Measurements from ENCODE around the gene PRAF2.

PRAF2 gene, protein sequence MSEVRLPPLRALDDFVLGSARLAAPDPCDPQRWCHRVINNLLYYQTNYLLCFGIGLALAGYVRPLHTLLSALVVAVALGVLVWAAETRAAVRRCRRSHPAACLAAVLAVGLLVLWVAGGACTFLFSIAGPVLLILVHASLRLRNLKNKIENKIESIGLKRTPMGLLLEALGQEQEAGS

DNA sequence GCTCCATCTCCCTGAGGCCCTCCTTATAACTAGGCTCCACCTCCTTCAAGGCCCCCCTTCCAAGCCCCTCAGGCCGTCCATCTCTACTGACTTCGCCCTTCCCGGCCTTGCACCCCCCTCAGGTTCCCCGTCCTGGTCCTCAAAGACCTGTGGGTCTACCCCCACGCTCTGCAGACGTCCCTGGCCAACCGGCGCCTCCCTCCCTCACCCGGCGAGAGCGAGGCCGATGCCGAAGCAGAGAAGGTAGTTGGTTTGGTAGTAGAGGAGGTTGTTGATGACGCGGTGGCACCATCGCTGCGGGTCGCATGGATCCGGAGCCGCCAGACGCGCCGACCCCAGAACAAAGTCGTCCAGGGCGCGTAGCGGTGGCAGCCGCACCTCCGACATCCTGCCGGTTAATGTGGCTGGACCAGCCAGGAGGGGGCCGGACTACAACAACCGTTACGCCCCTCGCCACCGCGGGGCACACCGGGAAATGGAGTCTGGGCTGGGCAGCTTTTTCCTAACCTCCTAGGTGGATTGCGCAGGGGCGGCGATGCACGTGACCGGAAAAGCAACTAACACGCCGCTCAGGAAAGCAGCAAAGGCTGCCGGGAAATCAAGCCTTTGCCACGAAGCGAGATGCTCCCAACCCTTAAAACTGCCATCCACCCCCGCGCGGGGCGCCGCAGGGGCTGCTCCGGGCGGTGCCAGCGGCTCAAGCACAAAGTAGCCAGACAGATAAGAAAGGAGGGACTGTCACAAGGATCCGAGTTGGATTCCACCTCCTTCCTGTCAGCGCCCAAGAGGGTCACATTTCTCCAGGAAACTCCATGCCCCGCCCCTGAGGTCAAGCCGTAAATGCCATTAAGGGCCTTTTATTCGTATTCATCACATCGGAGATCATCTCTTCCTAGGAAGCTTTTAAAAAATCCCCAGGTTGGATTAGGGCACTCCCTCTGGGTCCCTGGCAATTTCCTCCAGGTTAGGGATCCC is at the start of gene PRAF2:
Gene PRAF2, minus strand, starts transcription at position 402 of the 975 bp plus-strand sequence. Its CDS starts 15 bp downstream, at position 387.
- DNase-seq = peak; percentile 93

DNA sequence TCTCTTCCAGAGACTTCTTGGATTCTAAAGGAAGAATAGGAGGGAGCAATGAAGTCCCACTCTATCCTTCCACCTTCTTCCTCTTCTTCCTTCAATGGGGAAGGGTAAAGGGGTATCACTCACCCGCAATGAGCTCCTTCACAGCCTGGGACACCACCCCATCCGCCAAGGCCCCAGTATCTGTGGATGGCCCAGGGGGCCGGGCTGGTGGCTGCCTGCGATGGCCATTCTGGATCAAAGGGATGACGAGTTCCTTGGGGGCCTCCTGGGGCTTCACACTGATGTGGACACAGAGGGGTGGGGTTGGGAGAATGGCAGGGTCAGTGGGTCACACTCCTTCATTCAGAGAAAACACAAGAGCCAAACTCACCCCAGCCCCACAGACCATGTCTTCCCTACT is 48.7 kb upstream of the PRAF2 start:
- DNase-seq = no peak

DNA sequence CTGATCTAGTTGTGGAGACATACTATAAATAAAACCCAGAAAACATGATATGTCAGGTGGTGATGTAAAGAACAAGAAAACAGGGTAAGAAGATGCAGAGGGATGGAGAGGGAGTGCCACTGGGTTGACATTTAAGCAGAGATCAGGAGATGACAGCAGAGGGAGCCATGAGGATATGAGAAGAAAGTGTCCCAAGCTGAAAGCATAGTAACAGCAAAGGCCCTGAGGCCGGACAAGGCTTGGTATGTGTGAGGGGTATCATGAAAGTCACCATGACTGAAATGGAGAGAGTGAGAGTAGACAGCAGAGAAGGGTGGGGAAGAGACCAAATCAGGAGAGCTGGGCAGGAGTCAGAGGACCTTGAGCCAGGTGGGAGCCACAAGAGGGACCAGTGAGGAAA is 46.3 kb upstream of the PRAF2 start:
- DNase-seq = no peak

DNA sequence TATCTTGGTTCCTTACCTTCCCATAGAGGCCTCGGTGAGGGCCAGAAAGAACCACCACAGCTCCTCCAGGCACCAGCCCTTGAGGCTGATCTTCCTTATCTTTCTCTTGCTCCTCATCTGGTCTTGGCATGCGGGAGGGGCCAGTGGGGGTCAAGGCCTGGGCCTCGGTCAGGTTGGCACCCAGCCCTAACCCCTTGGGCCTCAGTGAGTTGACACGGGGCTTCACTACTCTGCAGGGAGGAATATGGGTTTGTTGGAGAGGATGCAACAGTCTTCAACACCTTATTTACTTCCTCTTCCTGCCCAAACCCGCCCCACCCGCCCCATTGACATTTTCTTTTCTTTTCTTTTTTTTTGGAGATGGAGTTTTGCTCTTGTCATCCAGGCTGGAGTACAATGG is 43.8 kb upstream of the PRAF2 start:
- DNase-seq = no peak

DNA sequence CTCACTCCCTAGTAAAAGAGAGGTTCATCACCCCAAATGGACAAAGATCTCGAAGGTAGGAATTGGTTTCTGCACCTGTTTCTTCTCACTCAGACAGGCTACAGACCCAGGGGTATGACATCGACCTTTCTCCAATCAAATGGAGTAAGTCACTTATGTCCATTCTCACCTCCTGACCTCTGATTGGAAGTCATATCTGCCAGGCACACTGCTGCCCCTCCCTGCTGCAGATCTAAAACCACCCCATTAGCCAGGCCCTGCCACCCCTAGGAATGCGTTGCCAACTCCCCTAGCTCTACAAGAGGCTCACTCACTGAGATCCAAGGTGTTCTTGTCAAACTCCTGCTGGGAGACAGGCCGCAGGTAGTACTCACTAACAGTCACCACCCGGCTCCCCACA is 42.9 kb upstream of the PRAF2 start:
- no peak for DNase-seq

DNA sequence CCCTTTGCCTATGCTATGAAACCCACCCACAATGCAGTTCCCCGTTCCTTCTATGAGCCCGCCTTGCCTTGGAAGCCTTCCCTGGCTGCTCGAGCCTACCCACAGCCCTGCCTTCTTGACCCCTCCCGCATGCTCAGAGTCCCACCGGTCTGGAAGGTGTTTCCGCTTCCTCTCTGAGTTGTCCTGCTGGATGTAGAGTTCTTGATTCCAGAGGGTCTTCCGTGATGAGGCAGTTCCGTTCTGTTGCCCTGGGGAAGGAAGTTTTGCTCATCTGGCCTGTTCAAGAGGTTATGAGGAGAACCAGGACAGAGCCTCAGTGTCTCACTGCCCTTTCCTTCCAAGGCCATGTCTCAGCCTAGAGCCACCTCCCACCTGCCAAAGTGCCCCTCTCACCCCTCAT is 42.3 kb upstream of the PRAF2 start:
- DNase-seq = no peak

DNA sequence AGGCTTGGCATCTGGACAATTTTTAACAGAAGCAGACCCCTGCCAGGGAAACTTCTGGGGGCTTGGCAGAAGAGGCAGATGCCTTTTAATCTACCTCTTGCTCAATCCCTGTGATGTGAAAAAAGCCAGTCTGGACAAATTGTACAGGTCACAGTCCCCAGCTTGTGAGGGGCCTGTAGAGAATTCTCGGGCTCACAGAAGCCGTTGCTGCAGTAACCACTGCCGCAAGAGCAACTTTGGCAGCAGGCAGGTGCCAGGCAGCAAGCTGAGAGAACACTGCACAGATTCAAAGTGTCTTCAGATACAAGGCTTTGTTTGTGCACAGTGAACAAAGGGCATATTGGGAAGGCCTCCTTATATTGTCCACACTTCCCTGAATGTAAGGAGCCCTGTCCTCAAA is 38.0 kb upstream of the PRAF2 start:
- DNase-seq = no peak

DNA sequence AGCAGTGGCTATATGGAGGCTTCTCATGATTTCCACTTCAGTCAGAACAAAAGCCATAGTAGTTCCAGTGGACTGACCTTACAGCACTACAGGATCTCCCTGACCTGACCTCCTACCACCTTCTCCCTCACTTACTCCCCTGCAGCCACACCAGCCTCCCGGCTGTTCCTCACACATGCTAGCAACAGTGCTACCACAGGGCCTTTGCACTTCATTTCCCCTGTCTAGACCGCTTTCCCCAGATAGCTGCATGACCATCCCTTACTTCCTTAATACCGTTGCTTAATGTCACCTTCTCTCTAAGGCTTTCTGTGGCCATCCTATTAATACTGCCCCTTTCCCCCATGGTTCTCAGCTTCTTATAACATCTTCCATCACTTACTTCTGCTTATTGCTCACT is 36.6 kb upstream of the PRAF2 start:
- DNase-seq = no peak

DNA sequence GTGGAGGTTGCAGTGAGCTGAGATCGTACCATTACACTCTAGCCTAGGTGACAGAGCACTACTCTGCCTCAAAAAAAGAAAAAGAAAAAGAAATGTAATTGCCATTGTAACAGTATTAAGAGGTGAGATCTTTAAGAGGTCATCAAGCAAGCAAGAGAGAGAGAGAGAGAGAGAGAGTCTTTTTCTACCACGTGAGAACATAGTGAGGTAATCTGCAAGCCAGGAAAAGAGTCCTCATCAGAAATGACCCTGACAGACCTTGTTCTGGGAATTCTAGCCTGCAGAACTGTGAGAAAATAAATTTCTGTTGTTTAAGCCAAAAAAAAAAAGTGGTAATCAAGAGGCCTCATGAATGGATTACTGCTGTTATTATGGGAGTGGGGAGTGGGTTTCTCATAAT is 34.8 kb upstream of the PRAF2 start:
- DNase-seq = no peak

DNA sequence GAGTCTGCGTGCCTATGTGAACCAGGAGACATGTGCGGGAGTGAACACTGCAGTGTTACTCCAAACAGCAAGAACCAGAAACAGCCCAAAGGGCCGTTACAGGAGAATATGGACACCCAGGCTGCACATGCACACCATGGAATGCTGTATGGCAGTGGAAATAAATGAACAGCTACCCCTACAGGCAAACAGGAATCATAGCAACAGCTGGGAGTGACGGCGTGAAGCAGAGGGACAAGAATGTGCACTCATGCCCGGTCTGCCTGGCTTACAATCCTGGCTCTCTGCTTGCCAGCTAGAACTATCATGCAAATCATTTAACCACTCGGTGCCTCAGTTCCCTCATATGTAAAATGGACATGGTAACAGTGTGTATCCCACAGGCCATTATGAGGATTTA is 33.1 kb upstream of the PRAF2 start:
- DNase-seq = peak; percentile 19

DNA sequence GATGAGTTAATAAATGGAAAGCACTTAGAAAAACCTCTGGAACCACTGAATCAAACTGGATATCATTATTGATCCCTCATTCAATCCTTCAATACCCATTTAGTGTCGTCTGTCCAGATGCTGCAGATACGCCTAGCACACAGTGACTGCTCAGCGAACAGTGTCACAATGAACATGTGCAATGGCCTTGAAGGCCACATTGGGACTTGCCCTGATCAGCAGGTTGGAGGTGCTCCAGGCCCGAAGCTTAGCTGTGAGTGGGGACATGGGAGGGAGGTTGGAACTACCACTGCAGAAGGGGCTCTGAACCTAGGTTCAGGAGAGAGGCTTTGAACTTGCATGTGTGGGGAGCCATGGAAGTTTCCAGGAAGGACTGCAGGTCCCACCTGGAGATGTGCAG is 32.5 kb upstream of the PRAF2 start:
- DNase-seq = no peak

DNA sequence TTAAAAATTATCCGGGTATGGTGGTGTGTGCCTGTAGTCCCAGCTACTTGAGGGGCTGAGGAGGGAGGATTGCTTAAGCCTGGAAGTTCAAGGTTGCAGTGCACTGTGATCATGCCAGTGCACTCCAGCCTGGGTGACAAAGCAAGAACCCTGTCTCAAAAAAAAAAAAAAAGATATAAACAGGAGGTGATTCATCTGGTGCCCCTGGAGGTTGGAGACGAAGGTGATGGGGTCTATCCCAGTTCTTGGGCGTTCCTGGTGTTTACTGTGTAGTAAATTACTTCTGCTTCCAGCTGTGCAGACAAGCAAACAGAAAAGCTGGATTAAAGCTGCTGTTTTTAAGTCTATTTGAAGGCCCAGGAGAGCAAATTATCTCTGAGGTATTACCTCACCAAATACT is 29.8 kb upstream of the PRAF2 start:
- no peak for DNase-seq

DNA sequence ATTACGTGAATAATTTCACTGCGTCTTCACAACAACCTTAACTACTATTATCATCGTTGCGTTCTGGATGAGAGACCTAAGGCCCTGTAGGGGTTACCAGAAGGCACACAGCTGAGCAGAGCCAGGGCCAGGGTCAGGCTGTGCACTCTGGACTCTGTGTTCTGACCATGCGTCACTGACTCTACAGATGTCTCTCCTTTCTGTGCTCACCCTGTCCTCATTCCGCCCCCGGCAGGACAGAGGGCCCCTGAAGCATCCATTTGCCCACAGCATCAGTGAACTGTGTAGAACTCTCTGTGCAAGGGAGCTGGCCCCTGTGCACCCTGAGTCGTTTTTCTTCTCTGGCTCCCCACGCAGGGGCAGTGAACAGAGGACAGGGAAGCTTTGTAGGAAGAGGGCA is 28.4 kb upstream of the PRAF2 start:
- DNase-seq = no peak

DNA sequence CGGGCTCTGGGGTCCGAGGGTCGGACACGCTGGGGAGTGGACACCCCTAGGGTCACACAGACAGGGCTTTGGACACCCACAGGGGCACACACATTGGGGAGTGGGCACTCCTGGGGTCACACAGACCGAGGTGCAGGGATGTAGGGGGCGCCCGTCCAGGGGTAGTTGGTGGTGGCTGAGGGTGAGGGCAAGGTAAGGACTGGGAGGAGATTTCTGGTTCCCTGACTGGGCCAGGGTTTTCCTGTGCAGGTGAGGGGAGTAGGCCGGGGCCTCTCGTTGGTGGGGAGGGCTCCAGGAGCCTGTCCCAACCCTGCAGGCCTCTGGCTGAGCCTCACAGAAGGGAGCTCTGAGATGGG is 27.8 kb upstream of the PRAF2 start:
- DNase-seq = no peak

DNA sequence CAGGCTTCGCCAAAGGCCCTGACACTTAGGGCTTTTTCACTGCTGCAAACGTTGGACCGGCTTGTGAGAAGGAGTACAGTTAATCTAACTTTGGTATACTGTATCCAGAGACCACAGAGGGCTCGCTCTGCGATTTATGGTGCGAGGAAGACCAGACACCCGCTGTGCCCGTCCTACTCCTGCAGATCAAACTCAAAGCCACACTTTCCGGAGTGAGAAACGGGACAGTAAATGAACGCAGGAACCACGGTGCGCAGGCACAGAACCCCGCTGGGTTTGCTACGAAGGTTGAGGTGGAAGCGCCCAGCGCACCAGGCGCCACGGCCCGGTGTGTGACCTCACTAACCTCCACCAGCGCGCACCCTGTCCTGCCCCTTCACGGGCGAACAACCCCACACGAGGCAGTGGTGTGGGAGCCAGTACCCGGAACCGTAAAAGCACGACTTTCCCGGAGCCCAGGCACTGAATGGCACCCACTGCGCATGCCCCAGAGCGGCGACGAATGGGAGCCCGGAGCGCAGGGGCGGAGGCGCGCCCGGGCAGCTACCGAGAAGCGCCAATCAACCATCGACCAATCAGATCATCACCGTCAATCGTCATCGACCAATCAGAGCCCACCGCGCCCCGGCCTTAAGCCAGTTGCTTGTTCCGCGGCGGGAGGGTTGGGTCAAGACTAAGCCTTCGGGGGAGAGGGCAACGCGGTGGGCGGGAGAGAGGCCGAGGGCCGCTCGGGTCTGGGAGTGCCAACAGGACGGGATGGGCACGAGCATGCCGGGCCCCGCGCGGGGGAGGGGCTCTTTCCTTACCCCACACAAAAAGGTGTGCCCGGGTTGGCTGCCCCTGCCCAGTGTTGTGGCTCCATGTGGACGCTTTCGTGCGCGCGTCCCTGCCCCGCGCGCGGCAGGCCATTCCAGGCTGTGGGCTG is 27.2 kb upstream of the PRAF2 start:
- DNase-seq = peak; percentile 93

DNA sequence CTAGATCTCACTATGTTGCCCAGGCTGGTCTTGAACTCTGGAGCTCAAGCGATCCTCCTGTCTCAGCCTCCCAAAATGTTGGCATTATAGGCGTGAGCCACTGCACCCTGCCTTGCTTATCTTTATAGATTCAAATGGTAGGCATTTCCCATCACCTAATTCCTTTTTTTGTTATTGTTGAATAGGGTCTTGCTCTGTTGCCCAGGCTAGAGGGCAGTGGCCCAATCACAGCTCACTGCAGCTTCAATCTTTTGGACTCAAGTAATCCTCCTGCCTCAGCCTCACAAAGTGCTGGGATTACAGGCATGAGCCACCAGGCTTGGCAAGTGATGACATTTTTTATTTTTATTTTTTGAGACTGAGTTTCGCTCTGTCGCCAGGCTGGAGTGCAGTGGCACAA is 22.6 kb upstream of the PRAF2 start:
- DNase-seq = no peak

DNA sequence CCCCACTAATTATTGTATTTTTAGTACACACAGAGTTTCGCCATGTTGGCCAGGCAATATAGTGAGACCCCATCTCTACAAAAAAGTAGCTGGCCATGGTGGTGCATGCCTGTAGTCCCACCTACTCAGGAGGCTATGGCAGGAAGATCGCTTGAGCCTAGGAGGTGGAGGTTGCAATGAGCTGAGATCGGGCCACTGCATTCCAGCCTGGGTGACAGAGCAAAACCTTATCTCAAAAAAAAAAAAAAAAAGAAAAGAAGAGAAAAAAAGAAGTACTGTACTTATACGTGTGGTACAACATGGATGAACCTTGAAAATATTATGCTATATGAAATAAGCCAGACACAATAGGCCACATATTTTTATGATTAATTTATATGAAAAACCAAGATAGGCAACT is 15.8 kb upstream of the PRAF2 start:
- DNase-seq = no peak

DNA sequence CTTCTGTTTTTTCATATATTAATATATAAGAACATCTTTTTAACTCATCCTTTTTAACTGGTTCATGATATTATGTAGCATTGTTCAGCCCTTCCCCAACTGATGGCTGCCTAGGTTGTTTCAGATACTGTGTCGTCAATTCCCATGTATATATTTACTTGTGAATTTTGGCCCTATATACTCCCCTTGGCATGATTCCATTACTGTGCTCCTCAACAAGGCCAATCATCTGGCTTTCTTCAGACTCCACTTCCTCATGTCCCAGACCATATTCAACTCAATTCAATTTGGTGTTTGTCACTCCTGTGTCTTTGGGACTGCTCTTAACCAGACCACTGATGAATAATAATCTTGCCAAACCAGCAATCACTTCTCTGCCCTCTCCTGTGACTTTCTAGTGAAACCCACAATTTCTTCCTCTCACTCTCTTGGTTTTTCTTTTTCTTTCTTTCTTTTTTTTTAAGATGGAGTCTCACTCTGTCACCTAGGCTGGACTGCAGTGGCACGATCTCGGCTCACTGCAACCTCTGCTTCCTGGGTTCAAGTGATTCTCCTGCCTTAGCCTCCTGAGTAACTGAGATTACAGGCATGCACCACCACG is 8.6 kb upstream of the PRAF2 start:
- no peak for DNase-seq

DNA sequence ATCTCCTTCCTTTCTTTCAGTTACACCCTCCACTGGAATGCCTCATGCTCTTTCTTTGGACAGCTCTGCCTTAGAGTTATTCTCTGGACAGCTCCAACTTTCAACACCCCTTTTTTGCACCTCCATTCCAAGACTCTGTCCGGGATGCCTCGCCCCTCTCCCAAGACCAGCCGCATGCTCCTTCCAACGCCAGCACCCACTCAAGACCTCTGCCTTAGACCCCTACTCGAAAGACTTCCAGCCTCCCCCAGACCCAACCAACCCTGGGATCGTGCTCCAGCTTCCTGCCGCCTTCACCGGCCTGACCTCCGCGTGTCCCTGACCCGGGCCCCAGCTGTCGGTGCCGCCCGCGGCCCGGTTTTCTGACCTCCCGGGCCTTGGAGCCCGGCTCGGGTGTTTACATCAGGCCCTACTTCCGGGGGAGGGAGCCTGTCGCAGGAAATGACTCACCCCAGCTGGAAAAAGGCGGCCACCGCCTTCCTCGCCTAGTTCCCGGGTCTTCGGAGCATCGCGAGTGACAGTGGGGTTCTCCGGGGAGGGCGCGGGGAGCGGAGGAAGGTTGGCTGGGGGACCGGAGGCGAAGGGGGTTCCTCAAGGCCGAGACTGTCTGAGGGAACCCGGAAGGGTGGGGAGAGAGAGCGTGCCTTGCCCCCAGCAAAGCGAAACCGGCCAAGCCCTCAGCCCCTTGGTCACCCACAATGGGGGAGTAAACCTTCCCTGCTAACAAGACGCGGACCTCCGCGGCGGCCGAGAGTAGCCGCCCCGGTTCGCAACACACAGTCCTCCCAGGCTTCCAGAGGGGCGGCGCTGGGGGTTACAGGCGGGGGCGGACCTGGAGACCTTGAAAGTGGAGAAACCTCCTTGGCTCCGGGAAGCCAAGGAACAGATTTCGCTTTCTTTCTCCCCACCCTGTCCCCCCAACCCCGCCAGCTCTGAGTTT is 6.0 kb upstream of the PRAF2 start, which contains the start of gene WDR45:
Gene WDR45, minus strand, starts transcription at position 399 of the 940 bp plus-strand sequence. CDS start 1,792 bp downstream, outside the sequence.
- DNase-seq = peak; percentile 78

DNA sequence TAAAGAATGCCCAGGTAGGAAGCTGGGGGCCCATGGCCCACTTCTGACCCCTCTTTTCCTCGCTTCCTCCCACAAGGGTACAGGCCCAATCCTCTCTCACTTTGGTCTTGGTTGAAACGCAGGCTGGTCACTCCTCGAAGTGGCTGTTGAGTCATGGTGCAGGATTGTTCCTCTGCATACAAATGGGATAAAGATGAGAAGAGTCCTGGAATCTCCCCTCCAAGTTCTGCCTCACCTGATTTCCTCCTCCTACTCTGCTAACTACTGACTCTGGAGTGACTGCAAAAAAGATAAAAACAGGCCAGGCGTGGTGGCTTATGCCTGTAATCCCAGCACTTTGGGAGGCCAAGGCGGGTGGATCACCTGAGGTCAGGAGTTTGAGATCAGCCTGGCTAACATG is 4.1 kb upstream of the PRAF2 start:
- DNase-seq = no peak

DNA sequence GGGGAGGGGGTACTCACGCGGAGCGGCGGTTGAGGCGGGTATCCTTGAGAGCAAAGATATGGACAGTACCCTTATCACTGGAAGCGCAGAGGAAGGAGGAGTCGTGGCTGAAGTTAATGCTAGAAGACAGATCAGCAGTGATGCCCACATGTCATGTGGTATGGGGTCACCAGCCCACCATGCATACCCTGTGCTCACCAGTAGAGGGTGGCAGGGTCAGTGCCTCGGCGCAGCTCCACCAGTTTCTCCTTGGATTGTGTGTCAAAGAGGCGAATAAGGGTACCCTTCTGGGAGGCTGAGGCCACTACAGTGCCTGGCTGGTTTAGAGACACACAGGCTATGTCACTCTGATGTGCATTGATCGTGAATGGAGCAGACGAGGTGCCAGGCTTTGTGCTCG is 1.5 kb upstream of the PRAF2 start:
- DNase-seq = no peak

DNA sequence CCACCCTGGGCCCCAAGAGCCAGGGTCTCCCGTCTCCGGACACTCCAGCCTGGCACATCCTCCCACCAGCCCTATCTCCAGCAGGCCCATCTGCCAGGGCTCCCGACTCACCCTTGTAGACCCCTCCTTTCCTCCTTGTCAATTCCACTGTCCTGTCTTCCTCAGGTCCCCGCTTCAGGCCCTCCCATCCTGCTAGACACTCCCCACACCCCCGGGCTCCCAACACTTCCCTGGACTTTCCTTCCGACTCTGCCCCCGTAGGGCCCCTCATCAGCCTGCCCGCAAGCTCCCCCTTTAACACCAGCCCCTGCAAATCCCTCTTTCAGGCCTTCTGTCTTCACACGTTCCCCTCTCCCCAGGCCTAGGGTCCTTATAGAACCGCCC is 1.1 kb downstream of the PRAF2 start:
- no peak for DNase-seq

All from CD4-positive, alpha-beta T cell treated with Interleukin-10 for 1 hour (primary cell).